AG09319 (cell line): ENCODE data around the gene ARAF.

ENCODE experiments used
- DNase-seq: peaks from one replicate; pipeline ENCODE4 v3.0.0-alpha.2; 2010; ENCODE audit warnings: low read depth; ENCODE audit errors: extremely low read depth
- TF ChIP-seq, protein P1 (sequence below): IDR thresholded peaks from 2 replicates; pipeline ENCODE4 v1.5.1; 2011; ENCODE audit warnings: low read depth, mild to moderate bottlenecking, inconsistent platforms, low read length, moderate library complexity

ARAF gene

DNA sequence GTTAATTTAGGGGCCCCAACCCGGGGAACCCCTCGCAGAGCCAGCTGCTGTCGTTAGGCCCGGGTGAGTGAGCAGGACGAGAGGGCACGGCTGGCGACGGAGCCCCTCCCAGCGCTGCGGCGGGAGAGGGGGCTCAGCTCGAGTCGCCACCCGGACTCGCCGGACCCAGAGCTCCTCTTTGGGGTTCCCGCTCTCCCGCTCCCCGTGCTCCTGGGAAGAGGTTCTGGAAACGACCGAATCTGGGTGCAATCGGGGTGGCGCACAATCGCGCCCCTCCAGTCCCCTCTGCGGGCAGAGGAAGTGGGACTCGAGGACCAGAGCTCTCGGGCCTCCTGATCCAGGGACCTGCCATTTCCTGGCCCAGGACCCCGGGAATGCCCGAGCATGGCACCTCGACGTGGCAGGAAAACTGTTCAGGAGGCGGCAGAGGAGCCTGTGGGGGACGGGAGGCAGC, 37.3 kb upstream of the ARAF start:
- TF ChIP-seq, protein P1, sequence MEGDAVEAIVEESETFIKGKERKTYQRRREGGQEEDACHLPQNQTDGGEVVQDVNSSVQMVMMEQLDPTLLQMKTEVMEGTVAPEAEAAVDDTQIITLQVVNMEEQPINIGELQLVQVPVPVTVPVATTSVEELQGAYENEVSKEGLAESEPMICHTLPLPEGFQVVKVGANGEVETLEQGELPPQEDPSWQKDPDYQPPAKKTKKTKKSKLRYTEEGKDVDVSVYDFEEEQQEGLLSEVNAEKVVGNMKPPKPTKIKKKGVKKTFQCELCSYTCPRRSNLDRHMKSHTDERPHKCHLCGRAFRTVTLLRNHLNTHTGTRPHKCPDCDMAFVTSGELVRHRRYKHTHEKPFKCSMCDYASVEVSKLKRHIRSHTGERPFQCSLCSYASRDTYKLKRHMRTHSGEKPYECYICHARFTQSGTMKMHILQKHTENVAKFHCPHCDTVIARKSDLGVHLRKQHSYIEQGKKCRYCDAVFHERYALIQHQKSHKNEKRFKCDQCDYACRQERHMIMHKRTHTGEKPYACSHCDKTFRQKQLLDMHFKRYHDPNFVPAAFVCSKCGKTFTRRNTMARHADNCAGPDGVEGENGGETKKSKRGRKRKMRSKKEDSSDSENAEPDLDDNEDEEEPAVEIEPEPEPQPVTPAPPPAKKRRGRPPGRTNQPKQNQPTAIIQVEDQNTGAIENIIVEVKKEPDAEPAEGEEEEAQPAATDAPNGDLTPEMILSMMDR, result no peak
- no peak for DNase-seq

DNA sequence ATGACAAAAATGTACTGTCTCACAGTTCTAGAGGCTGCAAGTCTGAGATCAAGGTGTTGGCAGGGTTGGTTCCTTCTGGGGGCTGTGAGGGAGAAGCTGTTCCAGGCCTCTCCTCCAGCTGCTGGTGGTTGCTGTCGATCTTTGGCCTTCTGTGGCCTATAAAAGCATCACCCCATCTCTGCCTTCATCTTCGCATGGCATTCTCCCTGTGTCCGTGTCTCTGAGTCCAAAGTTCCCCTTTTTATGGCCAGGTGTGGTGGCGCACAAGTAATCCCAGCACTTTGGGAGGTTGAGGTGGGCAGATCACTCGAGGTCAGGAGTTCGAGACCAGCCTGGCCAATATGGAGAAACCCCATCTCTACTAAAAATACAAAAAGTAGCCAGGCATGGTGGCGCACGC, 31.5 kb upstream of the ARAF start:
- no peak for DNase-seq
- TF ChIP-seq, protein P1, result no peak

DNA sequence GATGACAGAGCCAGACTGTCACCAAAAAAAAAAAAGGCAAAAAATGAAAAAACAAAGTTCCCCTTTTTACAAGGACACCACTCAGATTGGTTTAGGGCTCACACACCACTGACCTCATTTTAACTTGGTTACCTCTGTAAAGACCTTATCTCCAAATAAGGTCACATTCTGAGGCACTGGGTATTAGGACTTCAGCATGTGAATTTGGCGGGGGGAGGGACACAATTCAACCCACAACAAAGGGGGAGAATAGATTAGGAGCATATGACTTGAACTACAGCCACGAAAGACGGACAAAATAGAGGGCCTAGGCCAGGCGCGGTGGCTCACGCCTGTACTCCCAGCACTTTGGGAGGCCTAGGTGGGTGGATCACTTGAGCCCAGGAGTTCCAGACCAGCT, 31.0 kb upstream of the ARAF start:
- TF ChIP-seq, protein P1, result no peak
- no peak for DNase-seq

DNA sequence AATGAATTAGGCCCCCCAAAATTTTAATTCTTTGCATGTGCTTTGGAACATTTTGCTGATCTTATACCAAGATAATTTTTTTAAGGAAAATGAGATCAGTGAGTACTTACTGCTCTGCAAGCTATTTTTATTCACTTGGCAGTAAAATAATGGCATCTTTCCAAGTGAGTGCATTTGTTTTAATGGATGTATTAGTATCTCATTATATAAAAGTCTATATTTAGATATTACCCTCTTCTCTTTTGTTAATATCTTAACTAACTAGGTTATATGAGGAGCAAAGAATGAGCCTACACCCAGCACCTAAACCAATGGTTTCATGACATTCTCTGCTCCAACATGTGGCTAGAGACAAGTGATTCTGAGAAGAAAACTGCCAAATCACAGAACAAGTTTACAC, 21.1 kb upstream of the ARAF start:
- no peak for DNase-seq
- TF ChIP-seq, protein P1, result no peak

DNA sequence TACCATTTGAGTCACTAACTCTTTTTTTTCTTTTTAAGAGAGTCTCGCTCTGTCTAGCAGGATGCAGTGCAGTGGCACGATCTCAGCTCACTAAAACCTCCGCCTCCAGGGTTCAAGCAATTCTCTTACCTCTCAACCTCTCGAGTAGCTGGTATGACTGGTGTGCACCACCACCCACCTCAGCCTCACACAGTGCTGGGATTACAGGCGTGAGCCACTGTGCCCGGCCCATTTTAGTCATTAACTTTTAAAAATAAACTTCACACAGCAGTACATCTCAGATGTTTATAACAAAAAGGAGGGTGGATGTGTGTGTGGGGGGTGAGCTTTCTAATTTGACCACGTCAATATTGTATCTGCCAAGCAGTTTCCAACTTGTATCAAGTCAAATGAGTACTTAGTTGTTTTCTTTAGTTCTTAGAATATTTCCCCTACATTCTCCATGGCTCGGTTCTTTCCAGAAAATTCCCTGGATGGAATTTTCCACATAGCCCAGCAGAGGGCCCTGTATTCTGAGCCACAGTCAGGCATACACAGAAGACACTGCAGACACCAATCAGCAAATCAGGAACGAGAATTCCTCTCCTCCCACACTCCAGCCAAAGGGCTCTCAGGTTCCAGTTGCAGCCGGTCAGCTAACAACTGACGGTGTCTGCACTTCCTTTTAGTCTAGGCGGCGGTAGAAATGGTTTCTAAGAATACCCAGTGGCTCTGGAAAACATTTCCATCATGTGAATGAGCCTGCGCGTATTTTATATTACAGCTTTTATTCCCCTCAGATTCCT, 20.1 kb upstream of the ARAF start:
- peak; percentile 73 for DNase-seq
- TF ChIP-seq, protein P1, result peak; percentile 56

DNA sequence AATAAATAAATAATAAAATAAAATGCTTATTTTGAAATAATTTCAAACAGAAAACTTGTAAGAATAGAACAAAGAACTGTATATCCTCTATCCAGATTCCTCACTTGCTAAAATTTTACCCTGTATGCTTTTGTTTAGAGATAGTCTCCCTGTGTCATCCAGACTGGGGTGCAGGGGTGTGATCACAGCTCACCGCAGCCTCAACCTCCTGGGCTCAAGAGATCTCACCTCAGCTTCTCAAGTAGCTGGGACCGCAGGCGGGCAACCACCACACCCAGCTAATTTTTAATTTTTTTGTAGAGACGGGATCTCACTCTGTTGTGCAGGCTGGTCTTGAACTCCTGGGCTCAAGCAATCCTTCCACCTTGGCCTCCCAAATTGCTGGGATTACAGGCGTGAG, 17.5 kb upstream of the ARAF start:
- TF ChIP-seq, protein P1, result no peak
- DNase-seq, result no peak

DNA sequence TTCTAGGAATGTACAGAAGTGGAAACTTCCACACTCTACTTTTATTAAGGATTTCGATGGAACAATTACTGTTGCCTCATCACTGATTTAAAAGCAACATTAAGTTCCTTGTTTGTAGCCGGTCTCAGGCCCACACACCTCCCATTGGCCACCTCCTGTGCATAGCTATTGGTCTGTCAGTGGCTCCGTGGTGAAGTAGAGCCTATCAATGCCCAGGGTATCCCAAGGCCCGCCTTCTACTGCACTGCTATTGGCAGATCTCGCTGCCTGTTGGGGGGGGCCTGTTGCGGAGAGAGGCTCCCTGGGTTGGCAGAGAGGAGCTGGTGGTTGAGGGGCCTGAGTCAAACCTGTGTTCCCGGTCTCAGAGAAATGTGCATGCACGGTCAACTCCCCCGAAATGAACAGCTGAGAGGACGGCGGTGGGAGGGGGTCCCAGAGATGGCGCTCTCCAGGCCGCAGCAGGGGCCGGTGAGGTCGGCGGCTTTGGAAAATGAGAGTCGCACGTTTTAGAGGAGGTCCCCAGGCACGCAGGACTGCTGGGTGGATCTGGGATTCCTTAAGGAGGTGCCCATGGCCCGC, 4.9 kb upstream of the ARAF start:
- TF ChIP-seq, protein P1, result no peak
- DNase-seq, result peak; percentile 78
